ENCODE measurements around the gene PHLDB3.

The PHLDB3 gene

GRCh38 chr19:43482193-43482592 lies 22.4 kb downstream of the PHLDB3 start:
- Histone ChIP-seq H3K9ac (ENCODE audit: insufficient read length) (no peak overlapping the region), H3K27ac (no peak overlapping the region), H3K9me3 (ENCODE audit: low read depth, low read length) (no peaks in the 10 kb centered on the region), H3K36me3 (ENCODE audit: insufficient read depth, low read length) (no peaks in the 10 kb centered on the region), H3K4me3 (no peak overlapping the region)
- DNase-seq (ENCODE audit: low read depth, low spot score): no peak
- TF ChIP-seq POLR2AphosphoS5 (IDR thresholded peaks at IDR 0.05; ENCODE audit: borderline replicate concordance, low read depth, low read length) (no peak), FOXP2 (optimal IDR thresholded peaks at IDR 0.05; ENCODE audit: control extremely low read depth, extremely low read length, insufficient read depth) (no peak), EZH2 (IDR thresholded peaks at IDR 0.05) (no peak)

DNA sequence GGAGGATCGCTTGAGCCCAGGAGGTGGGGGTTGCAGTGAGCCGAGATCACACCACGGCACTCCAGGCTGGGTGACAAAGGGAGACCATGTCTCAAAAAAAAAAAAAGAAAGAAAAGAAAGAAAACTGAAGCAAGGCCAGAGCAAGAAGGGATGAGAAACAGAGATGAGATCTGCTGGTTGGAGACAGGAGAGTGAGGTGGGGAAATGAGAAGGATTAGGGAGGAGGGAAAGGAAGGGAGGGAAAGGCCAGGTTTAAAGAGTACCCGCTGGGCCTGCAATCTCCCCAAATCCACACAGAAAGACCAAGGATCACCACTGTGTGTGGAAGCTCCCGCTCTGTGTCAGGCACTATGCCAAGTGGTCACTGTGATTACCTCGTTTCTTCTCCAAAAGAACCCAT lies 22.8 kb downstream of the PHLDB3 start:
- Histone ChIP-seq H3K9ac (ENCODE audit: insufficient read length) (no peak overlapping the region), H3K27ac (no peak overlapping the region), H3K4me3 (no peak overlapping the region), H3K36me3 (ENCODE audit: insufficient read depth, low read length) (no peaks in the 10 kb centered on the region), H3K9me3 (ENCODE audit: low read depth, low read length) (no peaks in the 10 kb centered on the region)
- TF ChIP-seq FOXP2 (optimal IDR thresholded peaks at IDR 0.05; ENCODE audit: control extremely low read depth, extremely low read length, insufficient read depth): no peak
- no peak for TF ChIP-seq POLR2AphosphoS5 (IDR thresholded peaks at IDR 0.05; ENCODE audit: borderline replicate concordance, low read depth, low read length)
- no peak for TF ChIP-seq EZH2 (IDR thresholded peaks at IDR 0.05)
- DNase-seq (ENCODE audit: low read depth, low spot score): no peak

GRCh38 chr19:43480574-43480973 lies 24.0 kb downstream of the PHLDB3 start:
- H3K4me3 ChIP-seq: no peak overlapping the region
- DNase-seq (ENCODE audit: low read depth, low spot score): no peak
- H3K9ac ChIP-seq (ENCODE audit: insufficient read length): no peak overlapping the region
- H3K36me3 ChIP-seq (ENCODE audit: insufficient read depth, low read length): no peaks in the 10 kb centered on the region
- no peaks in the 10 kb centered on the region for H3K9me3 ChIP-seq (ENCODE audit: low read depth, low read length)
- H3K27ac ChIP-seq: no peak overlapping the region
- TF ChIP-seq POLR2AphosphoS5 (IDR thresholded peaks at IDR 0.05; ENCODE audit: borderline replicate concordance, low read depth, low read length) (no peak), EZH2 (IDR thresholded peaks at IDR 0.05) (no peak), FOXP2 (optimal IDR thresholded peaks at IDR 0.05; ENCODE audit: control extremely low read depth, extremely low read length, insufficient read depth) (no peak)

GRCh38 chr19:43479961-43480561 lies 24.5 kb downstream of the PHLDB3 start:
- no peak for DNase-seq (ENCODE audit: low read depth, low spot score)
- H3K4me3 ChIP-seq: no peak overlapping the region
- H3K9me3 ChIP-seq (ENCODE audit: low read depth, low read length): no peaks in the 10 kb centered on the region
- H3K9ac ChIP-seq (ENCODE audit: insufficient read length): no peak overlapping the region
- H3K36me3 ChIP-seq (ENCODE audit: insufficient read depth, low read length): no peaks in the 10 kb centered on the region
- H3K27ac ChIP-seq: no peak overlapping the region
- no peak for TF ChIP-seq EZH2 (IDR thresholded peaks at IDR 0.05)
- TF ChIP-seq POLR2AphosphoS5 (IDR thresholded peaks at IDR 0.05; ENCODE audit: borderline replicate concordance, low read depth, low read length): no peak
- TF ChIP-seq FOXP2 (optimal IDR thresholded peaks at IDR 0.05; ENCODE audit: control extremely low read depth, extremely low read length, insufficient read depth): no peak

GRCh38 chr19:43479226-43479625 lies 25.3 kb downstream of the PHLDB3 start:
- no peak for DNase-seq (ENCODE audit: low read depth, low spot score)
- H3K36me3 ChIP-seq (ENCODE audit: insufficient read depth, low read length): no peaks in the 10 kb centered on the region
- H3K27ac ChIP-seq: no peak overlapping the region
- H3K9ac ChIP-seq (ENCODE audit: insufficient read length): no peak overlapping the region
- TF ChIP-seq FOXP2 (optimal IDR thresholded peaks at IDR 0.05; ENCODE audit: control extremely low read depth, extremely low read length, insufficient read depth): no peak
- TF ChIP-seq POLR2AphosphoS5 (IDR thresholded peaks at IDR 0.05; ENCODE audit: borderline replicate concordance, low read depth, low read length): no peak
- TF ChIP-seq EZH2 (IDR thresholded peaks at IDR 0.05): no peak
- H3K4me3 ChIP-seq: no peak overlapping the region
- no peaks in the 10 kb centered on the region for H3K9me3 ChIP-seq (ENCODE audit: low read depth, low read length)

GRCh38 chr19:43478323-43478722 lies 26.2 kb downstream of the PHLDB3 start:
- no peaks in the 10 kb centered on the region for H3K9me3 ChIP-seq (ENCODE audit: low read depth, low read length)
- DNase-seq (ENCODE audit: low read depth, low spot score): no peak
- no peaks in the 10 kb centered on the region for H3K36me3 ChIP-seq (ENCODE audit: insufficient read depth, low read length)
- no peak overlapping the region for H3K9ac ChIP-seq (ENCODE audit: insufficient read length)
- TF ChIP-seq EZH2 (IDR thresholded peaks at IDR 0.05): no peak
- no peak for TF ChIP-seq POLR2AphosphoS5 (IDR thresholded peaks at IDR 0.05; ENCODE audit: borderline replicate concordance, low read depth, low read length)
- TF ChIP-seq FOXP2 (optimal IDR thresholded peaks at IDR 0.05; ENCODE audit: control extremely low read depth, extremely low read length, insufficient read depth): no peak
- H3K4me3 ChIP-seq: no peak overlapping the region
- H3K27ac ChIP-seq: no peak overlapping the region

DNA sequence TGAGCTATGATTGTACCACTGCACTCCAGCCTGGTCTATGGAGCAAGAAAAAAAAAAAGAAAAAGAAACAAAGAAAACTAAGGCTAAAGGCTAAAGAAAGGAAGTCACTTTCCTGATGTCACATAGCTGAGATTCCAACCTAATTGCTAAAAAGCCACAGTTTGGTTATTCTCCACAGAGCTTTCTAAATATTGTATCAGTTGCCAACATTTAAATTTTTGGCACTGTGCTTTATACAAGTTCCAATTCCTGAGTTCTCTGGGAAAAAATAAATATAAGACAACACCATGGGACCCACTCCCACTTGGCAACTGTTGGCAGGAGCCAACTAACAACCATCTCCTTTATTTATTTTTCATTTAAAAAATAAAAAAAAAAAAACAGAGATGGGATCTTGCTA lies 27.9 kb downstream of the PHLDB3 start:
- Histone ChIP-seq H3K27ac (no peak overlapping the region), H3K36me3 (ENCODE audit: insufficient read depth, low read length) (no peaks in the 10 kb centered on the region), H3K9me3 (ENCODE audit: low read depth, low read length) (no peaks in the 10 kb centered on the region), H3K4me3 (no peak overlapping the region), H3K9ac (ENCODE audit: insufficient read length) (no peak overlapping the region)
- no peak for DNase-seq (ENCODE audit: low read depth, low spot score)
- TF ChIP-seq POLR2AphosphoS5 (IDR thresholded peaks at IDR 0.05; ENCODE audit: borderline replicate concordance, low read depth, low read length) (no peak), EZH2 (IDR thresholded peaks at IDR 0.05) (no peak), FOXP2 (optimal IDR thresholded peaks at IDR 0.05; ENCODE audit: control extremely low read depth, extremely low read length, insufficient read depth) (no peak)

DNA sequence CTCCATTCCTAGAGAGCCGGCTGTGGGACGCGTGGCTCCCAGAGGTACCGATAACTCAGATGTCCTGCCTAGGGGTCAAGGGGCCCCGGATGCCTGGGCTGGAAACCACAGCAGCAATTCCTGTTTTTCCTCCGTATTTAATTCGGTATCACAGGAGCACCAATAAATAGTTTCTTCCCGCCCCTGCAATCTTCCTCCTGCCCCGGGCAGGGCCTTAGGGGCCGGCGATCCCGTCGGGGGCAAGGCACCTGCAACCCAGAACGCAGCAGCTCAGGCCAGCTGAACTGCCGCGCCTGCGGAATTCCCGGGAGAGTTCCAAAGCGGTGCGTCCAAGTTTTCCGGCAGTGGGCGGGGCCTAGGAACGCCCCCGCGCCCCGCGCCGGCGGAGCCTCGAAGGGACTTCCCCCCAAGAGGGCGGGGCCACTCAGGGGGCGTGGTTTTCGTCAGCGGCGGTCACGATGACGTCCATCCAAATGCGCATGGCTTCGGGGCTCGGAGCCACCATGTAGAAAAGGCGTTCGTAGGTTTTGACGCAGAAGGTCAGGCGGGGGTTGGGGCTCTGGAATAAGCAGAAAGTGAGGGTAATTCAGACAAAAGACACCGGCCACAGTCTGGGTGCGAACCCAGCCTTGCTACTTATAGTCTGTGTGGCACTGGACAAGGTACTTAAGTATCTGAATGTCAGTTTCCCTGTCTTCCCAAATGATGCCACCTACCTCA lies 29.4 kb downstream of the PHLDB3 start:
- H3K9me3 ChIP-seq (ENCODE audit: low read depth, low read length): no peaks in the 10 kb centered on the region
- no peak overlapping the region; the same call in 1 of the 2 replicates for H3K27ac ChIP-seq
- H3K9ac ChIP-seq (ENCODE audit: insufficient read length): peak overlapping the region; percentile 75
- peak overlapping the region; percentile 84 for H3K4me3 ChIP-seq
- no peaks in the 10 kb centered on the region for H3K36me3 ChIP-seq (ENCODE audit: insufficient read depth, low read length)
- DNase-seq (ENCODE audit: low read depth, low spot score): peak; percentile 42
- TF ChIP-seq POLR2AphosphoS5 (IDR thresholded peaks at IDR 0.05; ENCODE audit: borderline replicate concordance, low read depth, low read length) (peak; percentile 61; the same call in 1 of the 2 replicates), FOXP2 (optimal IDR thresholded peaks at IDR 0.05; ENCODE audit: control extremely low read depth, extremely low read length, insufficient read depth) (no peak), EZH2 (IDR thresholded peaks at IDR 0.05) (no peak)

Measured in SK-N-MC (cell line).